ENCODE data around the gene TNFRSF25. TPM values are rescaled to one million over a fixed set of nuclear protein-coding genes. Genes with fewer than 3 reads are reported as not detected.

TNFRSF25 gene
- total RNA-seq, 1 experiment from 2014 or later, result 19.4 TPM

- DNase-seq, result no peak
- no peak overlapping the region for H4K5ac ChIP-seq (ENCODE audit: insufficient read length, low read depth, low read length)
- H2BK5ac ChIP-seq (ENCODE audit: insufficient read length, low read length), result no peak overlapping the region
Observed at GRCh38 chr1:6510493-6510892, 44.5 kb upstream of the TNFRSF25 start.

More at GRCh38 chr1:6510493-6510892, 44.5 kb upstream of the TNFRSF25 start:
- Histone ChIP-seq H2AFZ (ENCODE audit: low read length) (no peak overlapping the region), H4K20me1 (ENCODE audit: control insufficient read depth, insufficient read depth, insufficient read length) (no peaks in the 10 kb centered on the region), H3K23me2 (ENCODE audit: insufficient read length, low read depth, low read length, poor library complexity, severe bottlenecking) (no peaks in the 10 kb centered on the region), H3K9ac (ENCODE audit: extremely low read depth, insufficient read length, low read length) (no peak overlapping the region), H3K27me3 (ENCODE audit: insufficient read depth, low read length) (no peaks in the 10 kb centered on the region), H2BK20ac (ENCODE audit: low read depth, low read length, poor library complexity, severe bottlenecking) (no peak overlapping the region), H2BK12ac (ENCODE audit: insufficient read length, low read depth, low read length) (no peak overlapping the region), H3K14ac (ENCODE audit: insufficient read depth, low read length) (no peak overlapping the region), H3K56ac (ENCODE audit: insufficient read length, low read depth, low read length) (no peak overlapping the region), H3K79me2 (ENCODE audit: insufficient read depth, low read length) (no peaks in the 10 kb centered on the region), H3K27ac (ENCODE audit: insufficient read length, low read depth, low read length) (no peak overlapping the region), H2AK5ac (ENCODE audit: insufficient read length, low read length) (no peak overlapping the region), H3K4me1 (ENCODE audit: insufficient read depth, low read length) (no peaks in the 10 kb centered on the region), H4K91ac (ENCODE audit: insufficient read length, low read depth, low read length) (no peak overlapping the region), H4K8ac (replicated peaks; ENCODE audit: insufficient read length, low read depth, low read length) (no peak overlapping the region), H3T11ph (ENCODE audit: low read length) (no peak overlapping the region), H3K23ac (ENCODE audit: insufficient read length, low read depth, low read length) (no peak overlapping the region), H2BK15ac (ENCODE audit: low read depth, low read length) (no peak overlapping the region), H3K79me1 (ENCODE audit: insufficient read depth, low read depth, low read length, poor library complexity, severe bottlenecking) (no peaks in the 10 kb centered on the region), H3K9me3 (ENCODE audit: control insufficient read depth, low read depth, low read length) (no peaks in the 10 kb centered on the region), H3K4me2 (ENCODE audit: insufficient read depth, insufficient read length, low read length) (no peak overlapping the region), H3K18ac (ENCODE audit: insufficient read length, low read depth, low read length) (no peak overlapping the region), H2BK120ac (ENCODE audit: low read depth, low read length, poor library complexity, severe bottlenecking) (no peak overlapping the region), H3K4ac (ENCODE audit: low read depth, low read length) (no peak overlapping the region)
- no peak overlapping the region for H3K4me3 Mint-ChIP-seq
- no peaks in the 10 kb centered on the region for H3K9me3 Mint-ChIP-seq
- H3K36me3 Mint-ChIP-seq (ENCODE audit: insufficient read depth in 1 of 3, low read depth in 3 of 3), result no peaks in the 10 kb centered on the region
- H3K4me1 Mint-ChIP-seq, result peaks cover 0 to 3% of the 10 kb centered on the region in 2 experiments; a peak in 2 of 4 replicates
- H3K27me3 Mint-ChIP-seq (ENCODE audit: low read depth), result no peaks in the 10 kb centered on the region
- TF ChIP-seq CTCF (conservative IDR thresholded peaks at IDR 0.05), result no peak
- H3K27ac Mint-ChIP-seq, result no peak overlapping the region; a peak in 2 of 7 replicates
- no CpG with 5 or more reads among the region's 6 CpGs for WGBS (ENCODE audit: extremely low coverage, insufficient read length, low lambda C conversion rate)

All from H9 (cell line).